Fibroblast of lung (primary cell): ENCODE measurements around the gene HHAT.

ENCODE experiments used
- EZH2 ChIP-seq: IDR thresholded peaks from 2 replicates; pipeline ENCODE4 v1.5.1; 2012; ENCODE audit warnings: low read length, control low read depth, mild to moderate bottlenecking; ENCODE audit errors: missing control alignments
- TF ChIP-seq, protein P1 (sequence below), 2 donors: IDR thresholded peaks in 1 of 2; conservative IDR thresholded peaks in 1 of 2; 1 replicate in 1 of 2; 2 replicates in 1 of 2; pipeline ENCODE4 v1.5.1; 2011 to 2012; ENCODE audit warnings: low read length in 2 of 2, control low read depth in 1 of 2, inconsistent platforms in 1 of 2, low read depth in 1 of 2, mild to moderate bottlenecking in 1 of 2

- TF ChIP-seq, protein P1, sequence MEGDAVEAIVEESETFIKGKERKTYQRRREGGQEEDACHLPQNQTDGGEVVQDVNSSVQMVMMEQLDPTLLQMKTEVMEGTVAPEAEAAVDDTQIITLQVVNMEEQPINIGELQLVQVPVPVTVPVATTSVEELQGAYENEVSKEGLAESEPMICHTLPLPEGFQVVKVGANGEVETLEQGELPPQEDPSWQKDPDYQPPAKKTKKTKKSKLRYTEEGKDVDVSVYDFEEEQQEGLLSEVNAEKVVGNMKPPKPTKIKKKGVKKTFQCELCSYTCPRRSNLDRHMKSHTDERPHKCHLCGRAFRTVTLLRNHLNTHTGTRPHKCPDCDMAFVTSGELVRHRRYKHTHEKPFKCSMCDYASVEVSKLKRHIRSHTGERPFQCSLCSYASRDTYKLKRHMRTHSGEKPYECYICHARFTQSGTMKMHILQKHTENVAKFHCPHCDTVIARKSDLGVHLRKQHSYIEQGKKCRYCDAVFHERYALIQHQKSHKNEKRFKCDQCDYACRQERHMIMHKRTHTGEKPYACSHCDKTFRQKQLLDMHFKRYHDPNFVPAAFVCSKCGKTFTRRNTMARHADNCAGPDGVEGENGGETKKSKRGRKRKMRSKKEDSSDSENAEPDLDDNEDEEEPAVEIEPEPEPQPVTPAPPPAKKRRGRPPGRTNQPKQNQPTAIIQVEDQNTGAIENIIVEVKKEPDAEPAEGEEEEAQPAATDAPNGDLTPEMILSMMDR (conservative IDR thresholded peaks at IDR 0.05 in 1 of 2, IDR thresholded peaks at IDR 0.05 in 1 of 2; ENCODE audit: low read depth in 1 of 2, low read length in 2 of 2) = no peak
- TF ChIP-seq EZH2 = no peak
Measured at GRCh38 chr1:210416681-210417080, 88.0 kb downstream of the HHAT start.
